HepG2 (cell line): ENCODE measurements around the gene ACVR1B. TPM values are rescaled to one million over a fixed set of nuclear protein-coding genes. Genes with fewer than 3 reads are reported as not detected.

Experiments
- BCL6 ChIP-seq: IDR thresholded peaks from 2 replicates; pipeline ENCODE4 v1.6.1; 2016; ENCODE audit warnings: missing genetic modification reagents, missing compliant biosample characterization
- ELF4 ChIP-seq: sonication (generic); formaldehyde crosslinking; IDR thresholded peaks from 2 replicates; pipeline ENCODE4 v1.5.0; 2020; ENCODE audit warnings: missing genetic modification reagents, mild to moderate bottlenecking, moderate library complexity, borderline replicate concordance
- HES4 ChIP-seq: sonication (generic); formaldehyde crosslinking; IDR thresholded peaks from 2 replicates; pipeline ENCODE4 v1.9.0; 2021; ENCODE audit warnings: mild to moderate bottlenecking, missing genetic modification reagents, borderline replicate concordance
- HNF1B ChIP-seq: sonication (generic); formaldehyde crosslinking; IDR thresholded peaks from 2 replicates; pipeline ENCODE4 v1.5.1; 2020; ENCODE audit warnings: mild to moderate bottlenecking, moderate library complexity, missing genetic modification reagents
- IRF2 ChIP-seq: IDR thresholded peaks from 2 replicates; pipeline ENCODE4 v1.6.1; 2018; ENCODE audit warnings: missing genetic modification reagents, missing compliant biosample characterization
- KDM1A ChIP-seq: IDR thresholded peaks from 2 replicates; pipeline ENCODE4 v1.6.1; 2016; ENCODE audit warnings: missing compliant biosample characterization
- LBX2 ChIP-seq: sonication (generic); formaldehyde crosslinking; IDR thresholded peaks from 2 replicates; pipeline ENCODE4 v1.5.0; 2020; ENCODE audit warnings: missing genetic modification reagents, mild to moderate bottlenecking, borderline replicate concordance
- MTF2 ChIP-seq: sonication (generic); formaldehyde crosslinking; IDR thresholded peaks from 2 replicates; pipeline ENCODE4 v1.5.0; 2020; ENCODE audit warnings: missing genetic modification reagents, borderline replicate concordance
- NR2F2 ChIP-seq: IDR thresholded peaks from 2 replicates; pipeline ENCODE4 v1.6.1; 2012; ENCODE audit warnings: low read depth, inconsistent platforms, borderline replicate concordance
- POLR2G ChIP-seq: fragments of 200-400 bp; formaldehyde crosslinking; IDR thresholded peaks from 2 replicates; pipeline ENCODE4 v1.6.1; 2018; ENCODE audit warnings: mild to moderate bottlenecking, low read depth, low read length, moderate library complexity
- RBM39 ChIP-seq: fragments of 200-400 bp; formaldehyde crosslinking; IDR thresholded peaks from one replicate; pipeline ENCODE4 v1.6.1; 2018; ENCODE audit warnings: antibody characterized with exemption, mild to moderate bottlenecking, low read depth, low read length; ENCODE audit not compliant: poor library complexity, severe bottlenecking
- SRSF1 ChIP-seq: fragments of 200-400 bp; formaldehyde crosslinking; optimal IDR thresholded peaks from 2 replicates; pipeline ENCODE3; 2017; ENCODE audit warnings: mild to moderate bottlenecking, low read depth, low read length, moderate library complexity
- TBX2 ChIP-seq: sonication (generic); formaldehyde crosslinking; IDR thresholded peaks from 2 replicates; pipeline ENCODE4 v1.5.0; 2020; ENCODE audit warnings: missing genetic modification reagents, mild to moderate bottlenecking, borderline replicate concordance
- TEF ChIP-seq: sonication (generic); formaldehyde crosslinking; IDR thresholded peaks from 2 replicates; pipeline ENCODE4 v1.5.0; 2020; ENCODE audit warnings: missing genetic modification reagents
- ZNF264 ChIP-seq: sonication (generic); formaldehyde crosslinking; IDR thresholded peaks from 2 replicates; pipeline ENCODE4 v1.4.0; 2020; ENCODE audit warnings: missing genetic modification reagents
- ZNF430 ChIP-seq: sonication (generic); formaldehyde crosslinking; IDR thresholded peaks from 2 replicates; pipeline ENCODE4 v1.9.0; 2021; ENCODE audit warnings: mild to moderate bottlenecking, missing genetic modification reagents
- ZNF431 ChIP-seq: sonication (generic); formaldehyde crosslinking; IDR thresholded peaks from 2 replicates; pipeline ENCODE4 v1.9.0; 2022; ENCODE audit warnings: missing genetic modification reagents, low read depth, mild to moderate bottlenecking, borderline replicate concordance
- ZNF550 ChIP-seq: sonication (generic); formaldehyde crosslinking; IDR thresholded peaks from 2 replicates; pipeline ENCODE4 v1.4.0; 2020; ENCODE audit warnings: mild to moderate bottlenecking, missing genetic modification reagents, borderline replicate concordance
- ZNF747 ChIP-seq: sonication (generic); formaldehyde crosslinking; IDR thresholded peaks from 2 replicates; pipeline ENCODE4 v1.8.1; 2023; ENCODE audit warnings: missing genetic modification reagents, mild to moderate bottlenecking, borderline replicate concordance
- polyA plus RNA-seq, 8 experiments: library from polyadenylated mRNA; depleted of rRNA in 3 of 8; stranded (reverse) in 7 of 8; unstranded in 1 of 8; fragments of >200 nt; fragmentation: Illumina TruSeq in 4 of 8; extraction: Trizol in 4 of 8; gene quantifications; 2 replicates each; pipeline versions ENCODE4 v1.2.1 to v1.2.3, GENCODE V29; 2011 to 2016; ENCODE audit warnings: low read depth in 4 of 8, missing spikeins in 1 of 8, mixed read lengths in 1 of 8; ENCODE audit not compliant: insufficient read depth in 1 of 8
- total RNA-seq, 5 experiments: library from RNA; depleted of rRNA; stranded (reverse); fragments of >200 nt; fragmentation: Illumina TruSeq; extraction: Trizol; gene quantifications; 2 replicates each; pipeline ENCODE4 v1.2.3, GENCODE V29; 2016; ENCODE audit warnings: low read depth in 1 of 5
- TF ChIP-seq, protein P1 (sequence below): sonication (generic); formaldehyde crosslinking; IDR thresholded peaks from 2 replicates; pipeline ENCODE4 v1.4.0; 2020; ENCODE audit warnings: mild to moderate bottlenecking, missing genetic modification reagents
- TF ChIP-seq, protein P2 (sequence below): IDR thresholded peaks from 2 replicates; pipeline ENCODE4 v1.6.1; 2018; ENCODE audit warnings: missing genetic modification reagents, mild to moderate bottlenecking, missing compliant biosample characterization
- TF ChIP-seq, protein P3 (sequence below): sonication (generic); formaldehyde crosslinking; IDR thresholded peaks from 2 replicates; pipeline ENCODE4 v1.5.1; 2020; ENCODE audit warnings: missing genetic modification reagents, mild to moderate bottlenecking, borderline replicate concordance

The ACVR1B gene
- total and polyA plus RNA-seq, 2 of the 13 experiments (the other 11 are each of a cell fraction or from before 2014, with no cell fraction given): 8.9 to 12.1 TPM

GRCh38 chr12:52036587-52037171 lies 85.2 kb downstream of the ACVR1B start (continued):
- TF ChIP-seq, protein P1, sequence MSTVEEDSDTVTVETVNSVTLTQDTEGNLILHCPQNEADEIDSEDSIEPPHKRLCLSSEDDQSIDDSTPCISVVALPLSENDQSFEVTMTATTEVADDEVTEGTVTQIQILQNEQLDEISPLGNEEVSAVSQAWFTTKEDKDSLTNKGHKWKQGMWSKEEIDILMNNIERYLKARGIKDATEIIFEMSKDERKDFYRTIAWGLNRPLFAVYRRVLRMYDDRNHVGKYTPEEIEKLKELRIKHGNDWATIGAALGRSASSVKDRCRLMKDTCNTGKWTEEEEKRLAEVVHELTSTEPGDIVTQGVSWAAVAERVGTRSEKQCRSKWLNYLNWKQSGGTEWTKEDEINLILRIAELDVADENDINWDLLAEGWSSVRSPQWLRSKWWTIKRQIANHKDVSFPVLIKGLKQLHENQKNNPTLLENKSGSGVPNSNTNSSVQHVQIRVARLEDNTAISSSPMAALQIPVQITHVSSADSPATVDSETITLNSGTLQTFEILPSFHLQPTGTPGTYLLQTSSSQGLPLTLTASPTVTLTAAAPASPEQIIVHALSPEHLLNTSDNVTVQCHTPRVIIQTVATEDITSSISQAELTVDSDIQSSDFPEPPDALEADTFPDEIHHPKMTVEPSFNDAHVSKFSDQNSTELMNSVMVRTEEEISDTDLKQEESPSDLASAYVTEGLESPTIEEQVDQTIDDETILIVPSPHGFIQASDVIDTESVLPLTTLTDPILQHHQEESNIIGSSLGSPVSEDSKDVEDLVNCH (CRISPR knock-in tag): no peak
- TF ChIP-seq HNF1B (no peak; the same call in 1 of the 2 replicates), BCL6 (CRISPR knock-in tag) (peak; percentile 60), MTF2 (no peak), SRSF1 (peak; percentile 68), ZNF264 (CRISPR knock-in tag) (no peak), POLR2G (no peak), LBX2 (CRISPR knock-in tag) (no peak), TBX2 (peak; percentile 31; the same call in 1 of the 2 replicates), HES4 (CRISPR knock-in tag) (no peak), TEF (peak; percentile 81; the same call in 1 of the 2 replicates), IRF2 (CRISPR knock-in tag) (no peak), RBM39 (no peak), ZNF550 (CRISPR knock-in tag) (no peak), NR2F2 (no peak), ELF4 (CRISPR knock-in tag) (no peak), KDM1A (CRISPR knock-in tag) (no peak), ZNF430 (no peak), ZNF747 (no peak; the same call in 1 of the 2 replicates), ZNF431 (no peak)
- TF ChIP-seq, protein P2, sequence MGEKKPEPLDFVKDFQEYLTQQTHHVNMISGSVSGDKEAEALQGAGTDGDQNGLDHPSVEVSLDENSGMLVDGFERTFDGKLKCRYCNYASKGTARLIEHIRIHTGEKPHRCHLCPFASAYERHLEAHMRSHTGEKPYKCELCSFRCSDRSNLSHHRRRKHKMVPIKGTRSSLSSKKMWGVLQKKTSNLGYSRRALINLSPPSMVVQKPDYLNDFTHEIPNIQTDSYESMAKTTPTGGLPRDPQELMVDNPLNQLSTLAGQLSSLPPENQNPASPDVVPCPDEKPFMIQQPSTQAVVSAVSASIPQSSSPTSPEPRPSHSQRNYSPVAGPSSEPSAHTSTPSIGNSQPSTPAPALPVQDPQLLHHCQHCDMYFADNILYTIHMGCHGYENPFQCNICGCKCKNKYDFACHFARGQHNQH (CRISPR knock-in tag): peak; percentile 69; the same call in 1 of the 2 replicates
- TF ChIP-seq, protein P3, sequence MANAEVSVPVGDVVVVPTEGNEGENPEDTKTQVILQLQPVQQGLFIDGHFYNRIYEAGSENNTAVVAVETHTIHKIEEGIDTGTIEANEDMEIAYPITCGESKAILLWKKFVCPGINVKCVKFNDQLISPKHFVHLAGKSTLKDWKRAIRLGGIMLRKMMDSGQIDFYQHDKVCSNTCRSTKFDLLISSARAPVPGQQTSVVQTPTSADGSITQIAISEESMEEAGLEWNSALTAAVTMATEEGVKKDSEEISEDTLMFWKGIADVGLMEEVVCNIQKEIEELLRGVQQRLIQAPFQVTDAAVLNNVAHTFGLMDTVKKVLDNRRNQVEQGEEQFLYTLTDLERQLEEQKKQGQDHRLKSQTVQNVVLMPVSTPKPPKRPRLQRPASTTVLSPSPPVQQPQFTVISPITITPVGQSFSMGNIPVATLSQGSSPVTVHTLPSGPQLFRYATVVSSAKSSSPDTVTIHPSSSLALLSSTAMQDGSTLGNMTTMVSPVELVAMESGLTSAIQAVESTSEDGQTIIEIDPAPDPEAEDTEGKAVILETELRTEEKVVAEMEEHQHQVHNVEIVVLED (CRISPR knock-in tag): peak; percentile 63; the same call in 1 of the 2 replicates
